ENCODE data around the gene SRSF11.
"Not testable (repeated sequence)": the region's sequence is repeated elsewhere in the genome, so short reads cannot be mapped to it uniquely, and the experiment has no call there.

SRSF11 gene

GRCh38 chr1:70221238-70222121 is at the start of gene SRSF11:
Gene SRSF11, plus strand, starts transcription at chr1:70221380. Its CDS starts 257 bp downstream, at chr1:70221637.
- DNase-seq, result peak; percentile 96

DNA sequence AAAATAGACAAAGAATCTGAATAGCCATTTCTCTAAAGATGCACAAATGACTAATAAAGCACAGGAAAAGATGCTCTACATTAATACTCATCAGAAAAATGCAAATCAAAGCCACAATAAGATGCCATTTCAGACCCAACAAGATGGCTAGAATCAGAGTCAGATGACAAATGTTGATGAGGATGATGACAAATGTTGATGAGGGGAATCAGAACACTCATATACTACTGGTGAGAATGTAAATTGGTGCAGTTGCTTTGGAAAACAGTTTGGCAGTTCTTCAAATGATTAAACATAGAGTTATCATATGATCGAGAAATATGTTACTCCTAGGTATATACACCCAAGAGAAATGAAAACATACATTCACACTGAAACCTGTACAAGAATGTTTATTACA is 49.7 kb upstream of the SRSF11 start:
- no peak for DNase-seq

DNA sequence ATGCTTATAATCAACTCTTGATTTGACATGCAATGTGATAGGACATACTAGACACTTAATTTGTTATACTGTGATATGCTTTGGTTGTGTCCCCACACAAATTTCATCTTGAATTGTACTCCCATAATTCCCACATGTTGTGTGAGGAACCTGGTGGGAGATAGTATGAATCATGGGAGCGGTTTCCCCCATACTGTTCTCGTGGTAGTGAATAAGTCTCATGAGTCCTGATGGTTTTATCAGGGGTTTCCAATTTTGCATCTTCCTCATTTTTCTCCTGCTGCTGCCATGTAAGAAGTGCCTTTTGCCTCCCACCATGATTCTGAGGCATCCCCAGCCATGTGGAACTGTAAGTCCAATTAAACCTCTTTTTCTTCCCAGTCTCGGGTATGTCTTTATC is 36.0 kb upstream of the SRSF11 start:
- not testable (repeated sequence) for DNase-seq

- no peak for DNase-seq
Measured at GRCh38 chr1:70188522-70188921, 32.7 kb upstream of the SRSF11 start.

DNA sequence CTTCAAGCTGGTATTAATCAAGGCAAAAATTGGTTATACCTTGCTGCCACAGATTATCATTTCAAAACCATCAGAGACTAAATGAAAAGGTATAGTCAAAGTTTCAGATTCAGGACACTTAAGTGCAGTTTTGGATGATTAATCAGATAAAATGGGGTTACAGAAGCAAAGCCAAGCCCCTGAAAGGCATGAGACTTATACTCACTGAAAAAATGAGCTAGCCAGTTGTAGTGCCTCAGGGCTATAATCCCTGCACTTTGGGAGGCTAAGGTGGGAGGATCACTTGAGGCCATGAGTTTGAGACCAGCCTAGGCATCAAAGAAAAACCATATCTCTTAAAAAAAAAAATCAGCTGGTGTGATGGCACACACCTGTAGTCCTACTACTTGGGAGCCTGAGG is 31.0 kb upstream of the SRSF11 start:
- DNase-seq, result no peak

- not testable (repeated sequence) for DNase-seq
Measured at GRCh38 chr1:70192446-70192845, 28.7 kb upstream of the SRSF11 start.

DNA sequence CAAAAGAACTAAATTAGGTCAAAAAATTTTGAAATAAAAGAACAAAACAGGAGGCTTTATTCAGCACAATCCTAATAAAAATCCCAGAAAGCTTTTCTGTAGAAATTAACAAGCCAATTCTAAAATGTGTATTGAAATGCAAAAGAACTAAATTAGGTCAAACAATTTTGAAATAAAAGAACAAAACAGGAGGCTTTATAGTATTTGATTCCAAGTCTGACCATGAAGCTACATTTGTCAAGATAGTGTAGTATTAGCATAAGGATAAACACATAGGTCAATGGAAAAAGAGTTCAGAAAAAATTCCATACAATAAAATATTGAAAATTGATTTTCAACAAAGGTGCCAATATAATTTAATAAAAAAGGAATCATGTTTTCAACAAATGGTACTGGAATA is 26.6 kb upstream of the SRSF11 start:
- no peak for DNase-seq

- DNase-seq, result no peak
Measured at GRCh38 chr1:70195342-70195741, 25.8 kb upstream of the SRSF11 start.

GRCh38 chr1:70196333-70196732 is 24.8 kb upstream of the SRSF11 start:
- no peak for DNase-seq

GRCh38 chr1:70200065-70200464 is 21.1 kb upstream of the SRSF11 start:
- DNase-seq, result no peak

- DNase-seq, result no peak
Measured at GRCh38 chr1:70202173-70202758, 18.9 kb upstream of the SRSF11 start.

DNA sequence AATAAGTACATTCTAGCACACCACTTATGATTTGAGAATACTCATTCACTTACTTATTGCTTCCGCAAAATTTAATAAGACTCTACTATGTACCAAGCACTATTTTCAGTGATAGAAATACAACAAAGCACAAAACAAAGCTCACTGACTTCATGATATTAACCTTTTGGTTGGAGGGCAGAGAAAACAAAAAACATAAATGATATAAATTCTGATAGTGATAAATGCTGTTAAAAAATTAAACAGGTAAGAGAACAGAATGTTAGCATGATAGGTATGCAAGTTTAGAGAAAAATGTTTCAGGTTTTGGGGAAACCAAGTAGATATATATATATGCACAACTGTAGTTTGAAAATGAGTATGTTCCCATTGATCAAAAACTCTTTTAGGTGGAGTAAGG is 17.0 kb upstream of the SRSF11 start:
- DNase-seq, result no peak

DNA sequence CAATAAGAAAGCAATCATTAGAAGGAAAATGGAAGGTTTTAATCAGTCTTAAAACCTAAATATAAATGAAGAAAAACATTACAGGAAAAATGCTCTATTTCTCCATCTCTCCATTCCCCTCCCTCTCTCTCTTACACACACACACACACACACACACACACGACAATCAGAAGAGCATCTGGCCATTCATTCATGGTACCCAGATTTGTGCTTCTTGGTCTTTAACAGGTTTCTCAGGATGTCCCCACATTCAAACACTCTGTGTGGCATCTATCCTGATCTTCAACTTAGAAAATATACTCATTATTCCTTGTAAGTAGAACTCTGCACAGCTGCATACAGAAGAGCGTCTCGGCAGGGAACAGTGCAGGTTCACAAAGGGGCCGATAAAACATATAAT is 16.6 kb upstream of the SRSF11 start:
- DNase-seq, result no peak

DNA sequence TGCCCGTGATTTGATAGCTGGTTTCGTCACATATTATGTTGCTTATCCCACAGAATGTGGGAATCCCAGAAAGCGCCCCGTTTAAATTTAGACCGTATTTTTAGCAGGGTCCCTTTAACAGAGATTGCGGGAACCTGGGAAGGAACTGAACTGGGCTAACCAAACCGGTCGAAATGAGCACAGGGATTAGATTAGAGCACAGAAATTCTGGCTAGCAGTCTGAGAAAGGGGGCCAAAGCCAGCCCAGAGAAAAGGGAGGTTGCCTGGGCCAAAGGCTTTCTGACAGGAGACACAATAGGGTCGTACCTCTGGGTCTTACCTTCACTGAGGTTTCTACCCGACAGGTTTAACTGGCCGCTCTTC is 16.1 kb upstream of the SRSF11 start:
- no peak for DNase-seq

GRCh38 chr1:70205434-70206118 is 15.6 kb upstream of the SRSF11 start, which contains the start of gene LRRC40:
Gene LRRC40, minus strand, starts transcription at chr1:70205579. Its CDS starts 39 bp downstream, at chr1:70205540.
- DNase-seq, result peak; percentile 94

GRCh38 chr1:70206833-70207232 is 14.3 kb upstream of the SRSF11 start:
- not testable (repeated sequence) for DNase-seq

- DNase-seq, result no peak
Measured at GRCh38 chr1:70207492-70207891, 13.7 kb upstream of the SRSF11 start.

GRCh38 chr1:70208292-70208691 is 12.9 kb upstream of the SRSF11 start:
- no peak for DNase-seq

- no peak for DNase-seq
Measured at GRCh38 chr1:70210820-70211219, 10.4 kb upstream of the SRSF11 start.

GRCh38 chr1:70211541-70211940 is 9.6 kb upstream of the SRSF11 start:
- no peak for DNase-seq

DNA sequence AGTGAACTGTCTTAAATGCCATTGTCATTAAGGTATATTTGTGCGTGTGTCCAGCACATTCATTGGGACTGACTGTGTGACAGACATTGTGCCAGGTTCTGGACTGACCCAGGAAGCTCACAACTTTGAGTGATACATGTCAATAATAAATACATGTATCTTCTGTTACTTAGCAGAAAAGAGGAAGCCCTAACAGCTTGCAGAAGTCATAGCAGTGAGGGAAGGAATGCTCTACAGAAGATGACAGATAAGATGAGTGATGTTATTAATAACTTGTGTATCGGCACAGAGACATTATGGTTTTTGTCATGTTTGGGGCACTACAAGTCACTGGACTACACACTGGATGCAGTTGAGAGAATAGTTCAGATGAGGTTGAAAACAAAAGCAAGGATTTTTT is 1.2 kb upstream of the SRSF11 start:
- DNase-seq, result no peak

DNA sequence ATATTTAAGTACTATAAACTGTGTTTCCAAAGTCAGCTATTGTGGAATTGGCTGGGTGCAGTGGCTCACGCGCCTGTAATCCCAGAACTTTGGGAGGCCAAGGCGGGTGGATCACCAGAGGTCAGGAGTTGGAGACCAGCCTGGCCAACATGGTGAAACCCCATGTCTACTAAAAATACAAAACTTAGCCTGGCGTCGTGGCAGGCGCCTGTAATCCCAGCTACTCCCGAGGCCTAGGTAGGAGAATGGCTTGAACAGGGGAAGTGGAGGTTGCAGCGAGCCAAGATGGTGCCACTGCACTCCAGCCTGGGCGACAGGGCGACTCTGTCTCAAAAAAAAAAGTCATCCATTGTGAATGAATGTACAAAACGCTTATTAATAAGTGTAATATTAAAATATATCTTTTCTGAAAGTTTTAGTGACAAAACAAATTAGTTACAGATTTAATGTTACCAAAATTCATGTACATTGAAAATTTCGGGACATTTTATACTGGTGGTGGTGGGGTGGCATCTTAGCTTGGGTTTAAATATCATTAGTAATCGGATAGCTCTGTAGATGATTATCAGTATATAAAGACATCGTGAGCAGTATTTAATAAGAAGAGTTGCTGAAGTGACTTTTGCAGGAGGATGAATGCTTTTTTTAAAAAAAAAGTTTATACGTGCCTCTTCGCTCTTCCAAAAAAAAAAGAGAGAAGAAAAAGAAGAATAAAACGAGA is 503 bp upstream of the SRSF11 start:
- no peak for DNase-seq

- no peak for DNase-seq
Measured at GRCh38 chr1:70222716-70223235, 1.6 kb downstream of the SRSF11 start.
